Effector memory CD4-positive, alpha-beta T cell (primary cell): ENCODE results near the gene OLIG2.

ENCODE experiments used
- DNase-seq, 3 donors: peaks; one replicate each; pipeline ENCODE4 v3.0.0-alpha.2; 2020
- H3K27ac ChIP-seq: 2 replicates; pipeline ENCODE4 v1.7.0; 2013; ENCODE audit warnings: mild to moderate bottlenecking, low read length, moderate library complexity; ENCODE audit not compliant: insufficient read depth, poor library complexity, severe bottlenecking
- H3K27me3 ChIP-seq: replicated peaks from 2 replicates; pipeline ENCODE4 v1.7.0; 2013; ENCODE audit warnings: mild to moderate bottlenecking, low read length; ENCODE audit not compliant: insufficient read depth, control insufficient read depth, poor library complexity, severe bottlenecking
- H3K36me3 ChIP-seq: 2 replicates; pipeline ENCODE4 v1.7.0; 2013; ENCODE audit warnings: mild to moderate bottlenecking, low read length, moderate library complexity; ENCODE audit not compliant: control insufficient read depth, insufficient read depth
- H3K4me1 ChIP-seq: 2 replicates; pipeline ENCODE4 v1.7.0; 2013; ENCODE audit warnings: low read length, mild to moderate bottlenecking; ENCODE audit not compliant: control insufficient read depth, insufficient read depth, poor library complexity, severe bottlenecking
- H3K4me3 ChIP-seq: 2 replicates; pipeline ENCODE4 v1.7.0; 2013; ENCODE audit warnings: low read length, low read depth, mild to moderate bottlenecking; ENCODE audit not compliant: insufficient read depth, poor library complexity, severe bottlenecking
- H3K9me3 ChIP-seq: 2 replicates; pipeline ENCODE4 v1.7.0; 2013; ENCODE audit warnings: mild to moderate bottlenecking, low read length, moderate library complexity; ENCODE audit not compliant: control insufficient read depth

OLIG2 gene

DNA sequence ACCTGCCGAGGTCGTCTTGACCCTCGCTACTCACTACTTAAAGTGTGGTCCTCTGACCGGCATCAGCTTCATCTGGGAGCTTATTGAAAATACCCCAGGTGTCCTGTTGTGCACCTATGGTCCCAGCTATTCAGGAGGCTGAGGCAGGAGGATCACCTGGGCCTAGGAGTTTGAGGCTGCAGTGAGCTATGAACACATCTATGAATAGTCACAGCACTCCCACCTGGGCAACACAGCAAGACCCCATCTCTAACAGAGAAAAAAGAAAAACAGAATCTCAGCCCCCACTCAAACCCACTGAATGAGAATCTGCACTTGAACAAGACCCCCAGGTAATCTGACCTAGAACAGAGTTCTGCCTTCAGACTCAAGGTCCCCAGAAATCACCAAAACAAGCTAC, 35.5 kb downstream of the OLIG2 start:
- no peak overlapping the region for H3K27ac ChIP-seq
- no peaks in the 10 kb centered on the region for H3K36me3 ChIP-seq
- no peak overlapping the region for H3K4me3 ChIP-seq
- no peaks in the 10 kb centered on the region for H3K9me3 ChIP-seq
- H3K4me1 ChIP-seq: peaks cover 3% of the 10 kb centered on the region
- no peak for DNase-seq
- H3K27me3 ChIP-seq: no peaks in the 10 kb centered on the region

DNA sequence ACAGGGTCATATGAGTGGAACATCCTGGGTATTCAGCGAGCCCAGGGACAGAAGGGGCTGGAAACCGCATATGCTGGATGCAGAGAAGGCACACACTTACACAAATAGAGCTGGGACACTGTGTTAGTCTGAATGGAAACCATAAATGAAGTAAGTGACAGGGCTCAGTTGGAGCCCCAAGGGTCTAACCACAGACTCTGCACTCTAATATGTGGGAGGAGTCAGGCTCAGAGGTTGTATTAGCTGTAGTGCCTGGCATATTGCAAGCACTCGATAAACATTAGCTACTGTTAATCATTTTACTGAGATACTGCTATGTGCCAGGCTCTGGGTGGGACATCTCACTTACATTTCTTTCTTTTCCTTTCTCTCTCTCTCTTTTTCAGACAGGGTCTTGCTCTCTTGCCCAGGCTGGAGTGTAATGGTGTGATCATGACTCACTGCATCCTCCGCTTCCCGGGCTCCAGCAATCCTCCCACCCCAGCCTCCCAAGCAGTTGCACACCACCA, 37.7 kb downstream of the OLIG2 start:
- peaks cover 3% of the 10 kb centered on the region for H3K4me1 ChIP-seq
- no peak overlapping the region for H3K4me3 ChIP-seq
- DNase-seq: no peak
- no peaks in the 10 kb centered on the region for H3K36me3 ChIP-seq
- H3K27me3 ChIP-seq: peaks cover 6% of the 10 kb centered on the region
- H3K27ac ChIP-seq: no peak overlapping the region
- H3K9me3 ChIP-seq: no peaks in the 10 kb centered on the region

DNA sequence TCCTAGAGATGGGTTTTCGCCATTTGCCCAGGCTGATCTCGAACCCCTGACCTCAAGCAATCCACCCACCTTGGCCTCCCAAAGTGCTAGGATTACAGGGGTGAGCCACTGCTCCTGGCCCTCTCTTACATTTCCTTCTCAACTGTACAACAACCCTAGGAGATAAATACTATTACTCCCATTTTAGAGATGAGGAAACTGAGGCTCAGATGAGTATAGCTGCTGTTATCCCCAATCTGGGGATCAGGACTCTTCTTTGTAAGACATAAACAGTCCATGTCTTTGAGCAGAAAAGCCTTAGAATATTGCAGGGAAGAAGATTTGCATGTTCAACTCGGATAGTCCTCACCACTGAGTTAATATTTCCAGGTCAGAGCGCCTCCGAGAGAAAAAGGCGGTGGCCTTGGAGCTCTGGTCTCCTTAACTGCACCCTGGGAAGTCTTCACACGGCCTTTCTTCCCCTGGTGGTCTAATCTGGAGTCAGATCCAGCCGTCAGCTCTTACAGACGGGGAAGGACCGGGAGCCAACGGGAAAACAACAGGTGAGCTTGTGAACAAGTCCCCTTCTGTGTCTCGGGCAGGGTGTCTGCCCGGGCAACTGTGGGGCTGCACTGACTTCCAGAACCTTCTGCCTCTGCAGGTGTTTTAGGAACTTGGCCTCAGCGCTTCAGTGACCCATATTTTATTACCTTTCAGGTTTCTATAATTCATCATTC, 38.3 kb downstream of the OLIG2 start:
- Histone ChIP-seq H3K4me3 (no peak overlapping the region), H3K36me3 (no peaks in the 10 kb centered on the region), H3K4me1 (peaks cover 3% of the 10 kb centered on the region), H3K9me3 (no peaks in the 10 kb centered on the region), H3K27ac (no peak overlapping the region), H3K27me3 (peaks cover 8% of the 10 kb centered on the region)
- no peak for DNase-seq

DNA sequence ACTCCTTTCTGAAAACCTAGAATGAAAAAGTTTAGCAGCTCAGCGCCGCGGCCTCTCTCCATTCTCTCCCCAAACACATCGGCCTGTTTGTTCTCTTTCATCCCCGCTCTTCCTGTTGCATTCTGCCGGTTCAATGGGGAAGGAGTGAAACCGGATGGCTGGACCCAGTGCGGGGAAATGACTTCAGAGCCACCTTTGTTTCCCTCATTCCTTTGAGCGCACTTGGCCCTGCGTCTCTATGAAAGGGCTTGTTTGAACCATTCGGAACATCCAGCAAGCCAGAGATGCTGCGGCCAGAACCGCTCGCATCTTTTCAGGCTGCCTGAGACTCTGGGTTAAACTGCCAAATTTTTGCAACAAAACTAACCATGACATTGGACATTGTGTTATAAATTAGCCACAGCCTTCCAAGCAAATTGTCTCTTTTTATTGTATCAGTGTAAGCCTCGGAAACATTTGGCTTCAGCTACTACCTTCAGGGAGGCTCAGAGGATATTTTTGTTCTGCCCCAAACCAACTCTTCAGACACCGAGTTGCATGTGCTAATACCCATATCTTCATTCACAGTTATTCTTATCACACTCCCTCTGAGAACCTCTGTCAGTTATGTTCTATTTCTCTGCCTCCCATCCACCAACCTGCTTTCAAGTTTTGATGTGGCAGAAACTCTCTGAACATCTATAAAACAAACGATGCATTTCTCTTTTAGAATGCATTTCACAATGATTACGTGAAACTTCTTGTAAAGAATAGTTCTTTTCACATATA, 39.1 kb downstream of the OLIG2 start:
- Histone ChIP-seq H3K36me3 (no peaks in the 10 kb centered on the region), H3K27me3 (peaks cover 14% of the 10 kb centered on the region), H3K27ac (no peak overlapping the region), H3K4me1 (peaks cover 3% of the 10 kb centered on the region), H3K9me3 (no peaks in the 10 kb centered on the region), H3K4me3 (no peak overlapping the region)
- DNase-seq: no peak

DNA sequence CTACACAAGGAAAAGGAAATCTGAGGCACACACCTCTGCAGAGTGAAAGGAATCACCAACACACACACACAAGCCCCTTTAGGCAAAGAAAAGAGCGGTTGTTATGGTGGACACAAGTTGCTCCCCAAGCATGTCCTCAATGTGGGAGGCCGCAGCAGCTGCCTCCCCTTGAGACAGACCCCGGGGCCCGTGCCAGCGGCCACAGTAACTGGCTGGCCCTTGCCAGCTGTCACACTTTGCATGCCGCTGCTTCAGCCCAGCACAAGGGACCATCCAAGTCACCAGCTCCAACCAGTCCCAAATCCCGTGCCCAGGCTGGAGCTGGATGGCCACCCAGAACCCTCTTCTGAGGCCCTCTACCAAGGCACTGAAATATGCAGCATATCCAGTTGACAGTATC, 41.3 kb downstream of the OLIG2 start:
- H3K27me3 ChIP-seq: peaks cover 32% of the 10 kb centered on the region
- H3K4me1 ChIP-seq: peaks cover 18% of the 10 kb centered on the region
- H3K27ac ChIP-seq: no peak overlapping the region
- no peak for DNase-seq
- H3K36me3 ChIP-seq: no peaks in the 10 kb centered on the region
- no peaks in the 10 kb centered on the region for H3K9me3 ChIP-seq
- H3K4me3 ChIP-seq: no peak overlapping the region

DNA sequence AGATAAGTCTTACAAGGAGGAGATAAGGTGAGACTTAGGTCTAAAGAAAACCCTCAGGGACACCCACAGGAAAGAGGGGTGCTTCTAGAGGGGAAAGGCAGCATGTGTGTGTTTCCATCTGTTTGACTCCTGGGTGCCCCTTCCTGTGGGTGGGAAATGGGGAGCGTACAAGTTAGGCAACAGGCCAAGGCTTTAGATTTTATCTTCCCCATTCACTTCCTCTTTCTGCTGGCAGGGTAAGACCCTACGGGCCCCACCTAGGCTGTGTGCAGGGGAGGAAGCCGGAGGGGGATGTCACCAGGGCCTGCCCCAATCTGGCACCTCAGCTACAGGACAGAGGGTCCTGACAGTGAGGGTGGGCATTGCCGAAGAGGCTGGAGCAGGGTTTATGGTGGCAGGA, 41.7 kb downstream of the OLIG2 start:
- H3K27me3 ChIP-seq: peaks cover 36% of the 10 kb centered on the region
- no peaks in the 10 kb centered on the region for H3K36me3 ChIP-seq
- DNase-seq: no peak
- H3K4me1 ChIP-seq: peaks cover 18% of the 10 kb centered on the region
- no peak overlapping the region for H3K27ac ChIP-seq
- H3K9me3 ChIP-seq: no peaks in the 10 kb centered on the region
- H3K4me3 ChIP-seq: no peak overlapping the region

DNA sequence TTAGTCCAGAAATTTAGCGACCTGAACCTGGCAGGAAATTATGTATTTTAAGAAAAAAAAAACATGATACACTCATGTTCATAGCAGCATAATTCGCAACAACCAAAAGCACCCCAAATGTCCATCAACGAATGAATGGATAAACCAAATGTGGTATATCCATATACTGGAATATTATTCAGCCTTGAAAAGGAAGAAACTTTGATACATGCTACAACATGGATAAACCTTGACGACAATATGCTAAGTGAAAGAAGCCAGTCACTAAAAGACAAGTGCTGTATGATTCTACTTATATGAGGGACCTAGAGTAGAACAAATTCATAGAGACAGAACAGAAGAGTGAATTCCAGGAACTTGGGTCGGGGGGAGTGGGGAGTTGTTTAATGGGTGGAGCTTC, 43.5 kb downstream of the OLIG2 start:
- Histone ChIP-seq H3K9me3 (no peaks in the 10 kb centered on the region), H3K36me3 (no peaks in the 10 kb centered on the region), H3K27me3 (peaks cover 39% of the 10 kb centered on the region), H3K4me1 (peaks cover 18% of the 10 kb centered on the region), H3K4me3 (no peak overlapping the region), H3K27ac (no peak overlapping the region)
- no peak for DNase-seq

DNA sequence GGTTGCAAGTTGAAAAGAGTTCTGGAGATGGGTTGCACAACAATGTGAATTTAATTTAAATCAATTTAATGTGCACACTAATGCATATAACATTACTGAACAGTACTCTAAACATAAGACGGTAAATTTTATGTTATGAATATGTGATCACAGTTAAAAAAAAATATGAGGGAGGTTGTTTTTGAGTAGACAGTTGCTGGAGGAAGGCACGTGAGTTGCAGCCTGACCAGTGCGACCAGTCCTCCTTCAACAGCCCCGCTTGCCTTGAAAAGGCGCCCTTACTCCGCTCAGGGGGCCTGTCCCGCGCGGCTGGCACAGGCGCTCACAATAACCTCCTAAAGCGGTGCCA, 43.9 kb downstream of the OLIG2 start:
- DNase-seq: no peak
- no peaks in the 10 kb centered on the region for H3K9me3 ChIP-seq
- peaks cover 39% of the 10 kb centered on the region for H3K27me3 ChIP-seq
- H3K4me1 ChIP-seq: peaks cover 18% of the 10 kb centered on the region
- H3K27ac ChIP-seq: no peak overlapping the region
- H3K4me3 ChIP-seq: peak overlapping the region; percentile 37
- no peaks in the 10 kb centered on the region for H3K36me3 ChIP-seq

DNA sequence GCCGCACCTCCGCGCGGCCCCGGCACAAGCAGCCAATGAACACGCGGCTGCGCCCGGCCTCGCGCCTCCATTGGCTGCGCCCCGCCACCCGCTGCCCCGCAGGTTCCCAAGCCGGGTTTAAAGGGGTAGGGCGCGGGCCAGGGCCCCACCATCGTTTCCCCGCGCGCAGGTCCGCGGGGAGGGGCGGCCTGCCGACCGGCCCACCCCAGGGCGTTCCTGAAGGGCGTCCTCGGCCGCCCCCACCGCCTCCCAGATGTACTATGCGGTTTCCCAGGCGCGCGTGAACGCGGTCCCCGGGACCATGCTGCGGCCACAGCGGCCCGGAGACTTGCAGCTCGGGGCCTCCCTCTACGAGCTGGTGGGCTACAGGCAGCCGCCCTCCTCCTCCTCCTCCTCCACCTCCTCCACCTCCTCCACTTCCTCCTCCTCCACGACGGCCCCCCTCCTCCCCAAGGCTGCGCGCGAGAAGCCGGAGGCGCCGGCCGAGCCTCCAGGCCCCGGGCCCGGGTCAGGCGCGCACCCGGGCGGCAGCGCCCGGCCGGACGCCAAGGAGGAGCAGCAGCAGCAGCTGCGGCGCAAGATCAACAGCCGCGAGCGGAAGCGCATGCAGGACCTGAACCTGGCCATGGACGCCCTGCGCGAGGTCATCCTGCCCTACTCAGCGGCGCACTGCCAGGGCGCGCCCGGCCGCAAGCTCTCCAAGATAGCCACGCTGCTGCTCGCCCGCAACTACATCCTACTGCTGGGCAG, 44.4 kb downstream of the OLIG2 start, which contains the start of gene OLIG1:
Gene OLIG1 (plus strand): TSS at position 148 of the 750 bp plus-strand sequence. CDS start 106 bp downstream, at position 254.
- no peak within 1 kb of the TSS for H3K27ac ChIP-seq
- H3K4me3 ChIP-seq: peak within 1 kb of the TSS; percentile 52
- no peak for DNase-seq
- H3K9me3 ChIP-seq: no peaks in the 10 kb centered on the region
- H3K36me3 ChIP-seq: no peaks in the 10 kb centered on the region
- H3K27me3 ChIP-seq: peaks cover 39% of the 10 kb centered on the region
- peaks cover 18% of the 10 kb centered on the region for H3K4me1 ChIP-seq

DNA sequence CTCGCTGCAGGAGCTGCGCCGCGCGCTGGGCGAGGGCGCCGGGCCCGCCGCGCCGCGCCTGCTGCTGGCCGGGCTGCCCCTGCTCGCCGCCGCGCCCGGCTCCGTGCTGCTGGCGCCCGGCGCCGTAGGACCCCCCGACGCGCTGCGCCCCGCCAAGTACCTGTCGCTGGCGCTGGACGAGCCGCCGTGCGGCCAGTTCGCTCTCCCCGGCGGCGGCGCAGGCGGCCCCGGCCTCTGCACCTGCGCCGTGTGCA, 44.9 kb downstream of the OLIG2 start:
- Histone ChIP-seq H3K27ac (no peak overlapping the region), H3K36me3 (no peaks in the 10 kb centered on the region), H3K27me3 (peaks cover 39% of the 10 kb centered on the region), H3K4me3 (peak overlapping the region; percentile 52), H3K4me1 (peaks cover 18% of the 10 kb centered on the region), H3K9me3 (no peaks in the 10 kb centered on the region)
- no peak for DNase-seq
